Measurements from ENCODE around the gene PTGS2.

GRCh38 chr1:186672596-186672995 is 7.6 kb downstream of the PTGS2 start:
- TF ChIP-seq CTCF (conservative IDR thresholded peaks at IDR 0.05; ENCODE audit: low read depth in 2 of 2) (no peak), EZH2 (IDR thresholded peaks at IDR 0.05; ENCODE audit: low read depth, unreplicated experiment) (no peak), POLR2AphosphoS5 (IDR thresholded peaks at IDR 0.05; ENCODE audit: low read depth) (no peak), ZNF114 (CRISPR knock-in tag; IDR thresholded peaks at IDR 0.05) (no peak), CREB1 (CRISPR knock-in tag; IDR thresholded peaks at IDR 0.05; ENCODE audit: low read depth) (no peak), STAT1 (IDR thresholded peaks at IDR 0.05; ENCODE audit: unreplicated experiment) (no peak), REST (IDR thresholded peaks at IDR 0.05; ENCODE audit: unreplicated experiment) (no peak)
